ENCODE data around the gene DCDC2B.

GRCh38 chr1:32186077-32186476 lies 22.8 kb upstream of the DCDC2B start:
- TF ChIP-seq POLR2A (IDR thresholded peaks at IDR 0.05) (no peak), CTCF (IDR thresholded peaks at IDR 0.05) (no peak), EP300 (IDR thresholded peaks at IDR 0.05) (no peak), POLR2AphosphoS5 (IDR thresholded peaks at IDR 0.05) (no peak)

Data from sigmoid colon (tissue), 4 donors.